T-helper 2 cell treated with Interferon-gamma antibody and Interleukin-4, amounts not matched to agents 100 ng/mL and 5 ng/mL, for 36 hours (primary cell): ENCODE data around the gene LAMC3. TPM values are rescaled to one million over a fixed set of nuclear protein-coding genes. Genes with fewer than 3 reads are reported as not detected.

Experiments used
- intact Hi-C: fragments of 100-400 bp; cut with micrococcal nuclease; formaldehyde crosslinking; loops from one replicate; pipeline ENCODE4 v1.15.1; 2023
- total RNA-seq: library from RNA; stranded (reverse); gene quantifications from 2 replicates; pipeline ENCODE4 v1.2.3, GENCODE V29; 2022

LAMC3 gene
- total RNA-seq, 1 donor from 2014 or later: 0.05 TPM

- intact Hi-C loops: no loop called here
These were observed 2.5 kb downstream of the LAMC3 start for GRCh38 chr9:131011274-131012022.

DNA sequence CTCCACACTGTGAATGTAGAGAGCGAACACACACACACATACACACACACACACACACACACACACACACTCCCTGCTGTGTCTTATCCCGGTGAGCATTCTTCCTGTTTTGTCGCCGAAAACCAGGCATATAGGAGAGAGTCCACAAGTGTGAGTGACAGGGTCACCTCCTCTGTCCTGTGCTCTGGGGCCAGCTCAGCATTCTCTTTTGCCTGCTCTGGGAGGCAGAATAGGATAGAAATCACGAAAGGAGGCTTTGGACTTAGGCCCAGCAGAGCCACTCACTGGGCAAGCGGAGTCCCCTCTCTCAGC lies 3.0 kb downstream of the LAMC3 start:
- intact Hi-C loops: no loop called here

- intact Hi-C loops: no loop called here
These were observed 3.5 kb downstream of the LAMC3 start for GRCh38 chr9:131012396-131012917.

GRCh38 chr9:131013015-131013755 lies 4.2 kb downstream of the LAMC3 start:
- intact Hi-C loops: no loop called here

DNA sequence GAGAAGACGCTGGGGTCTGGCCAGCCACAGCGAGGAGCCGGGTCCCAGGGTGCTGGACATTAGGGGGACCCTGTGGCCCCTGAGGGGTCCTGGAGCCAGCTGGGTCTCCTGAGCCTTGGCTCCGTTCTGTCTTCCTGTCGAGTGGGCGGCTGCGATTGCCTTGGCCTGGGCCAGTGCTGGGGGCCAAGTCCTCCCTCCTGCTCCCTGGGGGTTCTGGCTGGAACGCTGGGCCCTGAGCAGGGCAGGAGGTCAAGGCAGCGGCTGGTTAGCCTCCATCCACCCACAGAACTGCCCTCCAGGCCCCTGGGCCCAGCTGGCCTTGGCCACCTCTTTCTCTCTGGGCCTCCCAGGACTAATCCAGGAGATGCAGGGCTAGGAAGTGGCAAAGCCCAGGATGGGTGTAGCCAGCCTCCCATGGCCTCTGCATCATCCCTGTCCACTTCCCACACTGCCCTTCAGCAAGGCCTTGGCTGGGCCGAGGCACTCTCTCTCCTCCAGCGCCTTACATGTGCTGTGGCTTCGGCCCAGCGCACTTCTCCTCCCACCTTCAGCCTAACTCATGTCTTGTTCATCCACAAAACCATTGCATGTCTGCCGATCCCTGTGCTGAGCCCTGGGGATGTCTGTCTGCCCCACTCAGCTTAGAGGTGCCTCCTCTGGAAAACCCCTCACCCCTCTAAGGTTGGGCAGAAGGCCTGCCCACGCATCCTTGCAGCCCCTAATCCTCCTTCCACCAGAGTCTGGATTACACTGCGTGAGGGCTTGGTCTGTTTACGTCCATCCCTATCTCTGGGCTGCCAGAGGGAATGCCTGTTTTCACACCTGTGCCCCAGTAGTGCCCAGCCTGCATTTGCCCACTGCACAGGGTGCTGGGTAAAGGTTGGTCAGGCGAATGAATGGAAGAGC lies 5.0 kb downstream of the LAMC3 start:
- intact Hi-C loops: no loop called here

DNA sequence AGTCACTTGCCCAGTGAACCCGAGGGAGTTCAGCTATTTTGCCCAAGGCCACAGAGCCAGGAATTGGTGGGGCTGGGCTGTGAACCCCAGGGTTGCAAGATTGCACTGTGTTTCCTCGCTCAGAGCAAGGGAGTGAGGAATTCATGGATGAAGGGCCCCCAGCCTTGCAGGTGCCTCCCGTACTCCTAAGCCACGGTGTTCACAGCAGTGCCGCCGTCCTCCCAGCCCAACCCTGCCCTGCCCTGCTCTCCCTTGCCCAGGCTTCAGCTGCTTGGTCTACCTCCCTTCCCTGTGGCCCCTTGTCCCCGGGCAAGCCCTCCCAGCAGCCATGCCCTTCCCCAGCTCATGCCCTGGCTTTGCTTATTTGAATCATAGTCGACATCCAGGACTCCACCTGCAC lies 6.1 kb downstream of the LAMC3 start:
- intact Hi-C loops: no loop called here

DNA sequence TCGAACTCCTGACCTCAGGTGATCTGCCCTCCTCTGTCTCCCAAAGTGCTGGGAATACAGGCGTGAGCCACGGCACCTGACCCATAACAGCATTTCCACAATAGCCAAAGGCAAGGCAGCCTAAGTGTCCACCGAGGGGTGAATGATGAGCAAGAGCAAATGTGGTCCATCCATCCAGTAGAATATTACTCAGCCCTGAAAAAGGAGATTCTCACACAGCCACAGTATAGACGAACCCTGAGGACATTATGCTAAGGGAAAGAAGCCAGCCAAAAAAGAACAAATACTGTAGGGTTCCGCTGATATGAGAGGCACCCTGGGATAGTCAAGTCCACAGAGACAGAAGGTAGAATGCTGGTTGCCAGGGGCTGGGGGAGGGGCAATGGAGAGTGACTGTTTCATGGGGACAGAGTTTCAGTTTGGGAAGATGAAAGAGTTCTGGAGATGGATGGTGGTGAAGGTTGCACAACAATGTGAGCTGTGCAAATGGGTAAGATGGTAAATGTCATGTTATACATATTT lies 7.0 kb downstream of the LAMC3 start:
- intact Hi-C loops: no loop called here

DNA sequence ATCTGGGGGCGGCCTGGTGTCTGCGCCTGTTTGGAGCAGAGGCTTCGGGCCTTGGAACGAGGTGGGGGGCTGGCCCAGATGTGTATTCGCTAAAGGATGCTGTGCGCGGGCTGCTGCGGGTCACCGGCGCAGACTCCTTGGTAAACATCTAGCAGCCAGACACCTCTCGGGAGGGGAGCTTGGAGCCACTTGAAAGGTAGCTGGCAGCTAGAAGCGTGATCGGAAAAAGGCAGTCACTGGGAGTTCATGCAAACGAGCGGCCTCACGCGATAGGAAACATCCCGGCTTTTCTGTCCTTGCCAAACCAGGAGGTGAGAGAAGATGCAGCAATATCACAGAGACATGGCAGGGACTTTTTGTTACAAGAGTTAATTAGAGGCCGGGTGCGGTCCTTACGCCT lies 8.1 kb downstream of the LAMC3 start:
- intact Hi-C loops: no loop called here

- intact Hi-C loops: no loop called here
These were observed 9.6 kb downstream of the LAMC3 start for GRCh38 chr9:131018621-131019020.

- intact Hi-C loops: no loop called here
These were observed 10.6 kb downstream of the LAMC3 start for GRCh38 chr9:131019388-131020239.

DNA sequence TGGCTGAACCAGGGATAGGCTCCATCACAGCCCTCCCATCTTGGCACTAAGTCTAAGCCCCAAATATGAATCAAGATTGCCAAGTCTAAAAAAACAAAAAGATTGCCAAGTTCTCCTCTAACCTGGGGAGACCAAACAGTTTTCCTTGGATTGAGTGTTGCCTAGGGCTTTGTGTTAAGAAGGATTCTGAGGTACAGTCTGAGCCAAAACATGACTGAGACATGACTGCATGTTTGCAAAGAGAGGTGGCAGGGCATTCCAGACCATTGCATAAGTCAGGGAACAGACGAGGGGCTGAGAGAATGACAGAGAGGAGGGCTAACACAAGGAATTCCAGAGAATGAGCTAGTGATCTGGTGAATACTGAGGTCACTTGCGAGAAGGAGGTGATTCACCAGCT lies 11.4 kb downstream of the LAMC3 start:
- intact Hi-C loops: no loop called here

GRCh38 chr9:131020862-131021261 lies 11.9 kb downstream of the LAMC3 start:
- intact Hi-C loops: no loop called here

- intact Hi-C loops: no loop called here
These were observed 12.8 kb downstream of the LAMC3 start for GRCh38 chr9:131021785-131022184.

- intact Hi-C loops: no loop called here
These were observed 16.2 kb downstream of the LAMC3 start for GRCh38 chr9:131024978-131025868.

GRCh38 chr9:131025953-131026858 lies 17.2 kb downstream of the LAMC3 start:
- intact Hi-C loops: no loop called here

GRCh38 chr9:131027048-131027871 lies 18.3 kb downstream of the LAMC3 start:
- intact Hi-C loops: no loop called here

GRCh38 chr9:131027872-131028179 lies 18.9 kb downstream of the LAMC3 start:
- intact Hi-C loops: no loop called here
